Cerebellar nuclear complex (tissue), 1 donor: Measurements from ENCODE around the gene TEX29.

Experiments
- DNase-seq, 2 experiments: peaks; one replicate each; lab custom pipeline; 2025; lab: John Stamatoyannopoulos, UW

The TEX29 gene

DNA sequence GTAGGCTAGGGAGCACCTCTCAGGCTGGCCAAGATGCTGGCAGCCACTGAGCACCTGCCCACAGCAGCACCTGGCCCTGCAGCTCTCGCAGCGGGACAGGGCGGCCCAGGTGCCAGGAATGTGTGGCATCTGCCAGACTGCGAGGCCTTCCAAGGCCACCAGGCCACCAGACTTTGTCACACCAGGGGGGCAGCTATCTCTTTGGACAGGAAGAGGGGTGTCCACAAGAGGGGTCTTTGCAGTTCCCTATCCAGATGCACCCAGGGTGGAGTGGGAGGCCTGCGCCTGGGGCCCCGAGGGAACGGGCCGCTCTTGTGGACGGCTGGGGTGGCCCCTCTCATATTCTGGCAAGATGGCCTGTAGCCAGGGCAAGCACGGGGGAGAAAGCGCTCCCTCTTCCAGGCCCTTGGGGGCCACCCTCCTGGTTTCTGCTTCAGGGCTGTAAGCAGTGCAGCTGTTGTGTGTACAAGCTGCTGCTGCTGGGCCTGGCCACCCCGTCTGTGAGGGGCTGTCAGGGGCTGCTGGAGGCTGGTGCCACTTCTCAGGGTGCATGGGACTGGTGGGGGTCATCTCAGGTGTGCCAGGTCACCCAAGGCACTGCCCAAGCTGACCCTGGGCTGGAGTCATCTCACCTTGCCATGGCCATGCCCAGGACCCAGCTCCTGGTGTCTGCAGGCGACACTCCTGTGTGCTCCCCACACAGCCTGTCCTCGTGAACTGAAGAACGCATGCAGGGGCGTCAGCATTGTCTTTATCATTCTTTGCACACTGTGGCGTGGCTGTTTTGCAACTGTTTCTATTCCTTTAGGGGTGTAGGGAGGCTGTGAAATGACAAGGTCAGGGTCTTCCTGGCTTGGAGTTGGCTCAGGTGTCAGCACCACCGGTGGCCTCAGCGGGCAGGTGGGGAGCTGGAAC lies 1.8 kb downstream of the TEX29 start:
- no peak for DNase-seq

DNA sequence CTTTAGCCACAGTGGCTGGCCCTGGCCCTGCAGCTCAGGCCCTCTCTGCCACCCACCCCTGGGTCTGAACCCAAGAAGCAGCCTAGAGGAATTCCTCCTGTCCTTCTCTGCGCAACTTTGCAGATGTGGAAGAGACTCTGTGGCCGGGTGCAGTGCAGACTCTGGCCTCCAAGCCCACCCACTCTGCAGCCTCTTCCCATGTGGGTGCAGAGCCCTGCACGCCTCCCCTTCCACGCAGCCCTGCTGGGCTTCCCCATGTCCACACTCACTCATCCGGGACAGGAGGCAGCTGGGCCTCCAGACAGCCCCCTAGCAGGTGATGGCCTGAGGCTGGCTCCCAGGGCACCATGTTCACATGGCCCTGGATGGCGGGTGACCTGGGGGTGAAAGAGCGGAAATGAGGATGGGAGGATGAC lies 2.5 kb downstream of the TEX29 start:
- no peak for DNase-seq

DNA sequence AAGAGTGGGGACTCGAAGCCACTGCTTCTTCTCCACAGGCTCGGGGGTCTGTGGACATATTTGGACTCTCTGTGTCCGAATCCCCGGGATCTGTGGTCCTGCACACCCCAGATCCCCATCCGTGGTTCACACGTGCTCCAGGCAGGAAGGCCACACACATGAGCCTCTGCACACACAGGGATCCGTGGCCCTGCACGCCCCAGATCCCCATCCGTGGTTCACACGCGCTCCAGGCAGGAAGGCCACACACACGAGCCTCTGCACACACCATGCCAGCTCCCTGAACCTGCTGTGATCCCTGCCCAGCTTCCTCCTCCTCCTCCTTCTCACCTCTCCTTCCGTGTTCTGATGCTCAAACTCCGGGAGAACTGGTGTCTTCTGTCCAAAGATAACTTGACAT lies 3.1 kb downstream of the TEX29 start:
- no peak for DNase-seq

DNA sequence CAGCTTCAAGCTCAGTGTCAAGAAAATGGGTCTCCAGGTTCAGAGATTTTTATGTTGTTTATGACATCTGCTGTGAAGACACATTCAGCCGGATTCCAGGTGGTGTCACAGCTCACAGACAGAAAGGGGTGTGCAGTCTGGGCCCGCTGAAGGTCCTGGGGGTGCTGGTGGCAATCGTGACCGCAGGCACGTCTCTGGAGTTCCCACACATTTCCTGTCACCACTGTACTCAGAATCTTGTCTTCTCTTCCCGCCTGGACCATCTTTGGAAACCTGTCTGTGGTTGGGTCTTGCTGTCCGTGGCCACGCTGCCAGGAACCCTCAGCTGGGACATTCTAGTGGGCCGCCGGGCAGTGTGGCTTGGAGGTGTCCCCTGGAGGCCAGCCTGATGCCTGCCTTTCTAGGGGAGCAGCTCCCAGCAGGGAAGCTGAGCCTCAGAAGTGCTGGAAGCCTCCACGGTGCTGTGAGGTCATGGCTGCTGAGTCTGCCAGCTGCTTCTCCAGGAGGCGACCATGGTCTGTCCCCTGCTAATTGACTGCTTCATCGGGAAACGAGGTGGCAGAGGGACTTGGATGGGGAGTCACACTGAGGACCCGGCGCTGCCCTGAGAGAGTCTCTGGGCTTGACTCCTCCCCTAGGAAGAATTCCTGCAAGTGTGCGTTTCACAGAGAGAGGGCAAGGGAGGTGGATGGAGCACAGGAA lies 3.7 kb downstream of the TEX29 start:
- no peak for DNase-seq

DNA sequence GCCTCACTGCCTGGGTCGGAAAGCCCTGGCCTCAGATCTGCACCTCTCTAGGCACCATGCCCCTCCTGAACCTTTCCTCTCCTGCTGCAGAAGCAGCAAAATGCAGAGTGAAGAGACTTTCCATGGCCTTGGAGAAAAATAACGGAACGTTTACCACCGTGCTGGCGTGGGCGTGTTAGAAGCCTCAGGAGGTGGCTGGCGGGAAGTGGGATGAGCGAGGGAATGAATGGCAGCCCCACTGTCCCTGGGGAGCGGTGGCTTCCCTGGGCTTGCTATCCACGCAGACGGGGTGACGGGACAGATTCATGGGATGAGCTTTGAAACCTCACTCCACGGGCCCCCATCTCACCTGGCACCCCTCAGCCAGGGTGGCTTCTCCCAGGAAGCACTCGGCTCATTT lies 4.3 kb downstream of the TEX29 start:
- DNase-seq: no peak

DNA sequence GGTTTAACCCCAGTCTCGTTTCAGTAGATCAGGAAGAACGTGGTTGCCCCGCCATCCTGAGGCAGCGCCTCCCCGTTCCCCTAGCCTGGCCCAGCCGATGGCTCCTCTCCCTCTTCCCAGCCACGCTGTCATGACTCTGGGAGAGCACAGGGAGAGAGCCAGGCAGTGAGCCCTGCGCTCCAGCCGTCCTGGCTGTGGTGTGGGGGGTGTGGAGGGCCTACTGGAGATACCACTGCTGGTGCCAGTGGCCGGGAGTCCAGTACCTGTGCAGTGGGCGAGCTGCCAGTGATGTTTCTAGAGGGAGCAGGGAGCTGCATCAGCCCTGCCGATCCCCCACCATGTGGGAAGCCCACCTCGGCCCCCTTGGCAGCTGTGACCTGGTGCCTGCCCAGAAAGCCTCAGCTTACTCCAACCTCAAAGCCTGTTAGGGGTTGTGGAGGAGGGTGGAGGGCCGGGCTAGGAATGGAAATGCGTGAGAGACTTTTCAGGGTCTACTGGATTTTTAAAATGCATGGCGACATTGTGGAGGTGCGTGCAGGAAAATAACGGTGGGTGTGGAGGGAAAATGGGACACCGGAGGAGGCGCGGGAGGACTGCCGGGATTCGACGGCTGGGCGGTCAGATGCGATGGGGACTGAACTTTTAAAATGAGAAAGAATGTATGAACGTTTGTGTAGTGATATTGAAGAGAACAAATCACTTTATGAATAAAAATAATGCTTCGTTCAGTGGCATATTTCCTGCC lies 4.9 kb downstream of the TEX29 start:
- no peak for DNase-seq

DNA sequence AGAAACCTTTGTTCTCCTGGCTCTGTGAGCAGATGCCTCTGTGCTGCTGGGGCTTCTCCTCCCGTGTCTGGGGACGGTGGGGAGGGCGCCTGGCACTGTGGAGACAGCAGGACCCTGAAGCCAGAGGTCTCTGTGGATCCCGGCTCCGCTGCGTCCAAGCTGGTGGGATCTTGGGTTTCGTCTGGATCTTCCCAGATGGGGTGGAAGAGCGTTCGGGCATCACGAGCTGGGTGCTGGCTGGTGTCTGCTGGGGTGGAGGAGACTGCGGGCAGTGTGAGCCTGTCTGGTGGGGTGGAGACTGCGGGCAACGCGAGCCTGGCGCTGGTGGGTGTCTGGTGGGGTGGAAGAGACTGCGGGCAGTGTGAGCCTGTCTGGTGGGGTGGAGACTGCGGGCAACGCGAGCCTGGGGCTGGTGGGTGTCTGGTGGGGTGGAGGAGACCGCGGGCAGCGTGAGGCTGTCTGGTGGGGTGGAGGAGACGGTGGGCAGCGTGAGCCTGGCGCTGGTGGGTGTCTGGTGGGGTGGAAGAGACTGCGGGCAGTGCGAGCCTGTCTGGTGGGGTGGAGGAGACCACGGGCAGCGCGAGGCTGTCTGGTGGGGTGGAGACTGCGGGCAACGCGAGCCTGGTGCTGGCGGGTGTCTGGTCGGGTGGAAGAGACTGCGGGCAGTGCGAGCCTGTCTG lies 5.6 kb downstream of the TEX29 start:
- no peak for DNase-seq

DNA sequence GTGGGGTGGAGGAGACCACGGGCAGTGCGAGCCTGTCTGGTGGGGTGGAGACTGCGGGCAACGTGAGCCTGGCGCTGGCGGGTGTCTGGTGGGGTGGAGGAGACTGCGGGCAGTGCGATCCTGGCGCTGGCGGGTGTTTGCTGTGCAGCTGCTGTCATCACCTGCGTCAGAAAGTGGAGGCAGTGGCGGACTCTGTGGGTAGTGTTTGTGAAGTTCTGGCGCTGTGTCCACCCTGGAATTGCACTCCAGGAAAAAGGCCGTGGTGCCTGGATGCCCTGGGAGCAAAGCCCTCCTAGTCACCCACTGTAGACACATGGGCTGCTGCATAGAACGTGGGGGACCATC lies 6.2 kb downstream of the TEX29 start:
- no peak for DNase-seq

DNA sequence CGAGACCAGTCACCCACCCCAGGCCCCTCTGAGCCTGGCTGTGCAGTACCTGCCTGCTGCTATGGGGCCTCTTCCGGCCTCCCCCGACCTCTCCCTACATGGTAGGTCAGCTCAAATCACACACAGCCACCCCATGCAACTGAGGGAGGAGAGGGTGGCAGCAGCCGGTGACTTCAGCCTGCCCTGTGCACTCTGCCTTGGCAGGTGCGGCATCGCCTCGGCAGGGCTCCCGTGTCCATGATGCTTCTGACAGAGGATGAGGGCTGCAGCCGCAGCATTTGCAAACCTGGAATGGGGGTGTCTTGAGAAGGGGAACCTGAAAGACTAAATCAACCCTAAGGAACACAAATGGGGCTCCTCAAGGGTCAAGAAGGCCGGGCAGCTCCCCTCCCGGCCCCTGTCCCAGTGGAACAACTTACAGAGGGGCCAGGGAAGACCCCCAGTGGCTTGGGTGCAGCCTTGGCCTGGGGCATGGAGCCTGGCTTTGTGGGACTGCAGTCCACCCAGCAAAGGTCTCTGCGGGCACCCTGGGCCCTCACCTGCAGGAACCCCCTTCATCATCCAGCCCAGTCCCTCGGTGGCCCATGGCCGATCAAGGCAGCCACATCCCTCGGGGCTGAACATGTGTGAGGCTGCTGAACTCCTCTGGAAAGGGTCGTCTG lies 6.7 kb downstream of the TEX29 start:
- DNase-seq: no peak

DNA sequence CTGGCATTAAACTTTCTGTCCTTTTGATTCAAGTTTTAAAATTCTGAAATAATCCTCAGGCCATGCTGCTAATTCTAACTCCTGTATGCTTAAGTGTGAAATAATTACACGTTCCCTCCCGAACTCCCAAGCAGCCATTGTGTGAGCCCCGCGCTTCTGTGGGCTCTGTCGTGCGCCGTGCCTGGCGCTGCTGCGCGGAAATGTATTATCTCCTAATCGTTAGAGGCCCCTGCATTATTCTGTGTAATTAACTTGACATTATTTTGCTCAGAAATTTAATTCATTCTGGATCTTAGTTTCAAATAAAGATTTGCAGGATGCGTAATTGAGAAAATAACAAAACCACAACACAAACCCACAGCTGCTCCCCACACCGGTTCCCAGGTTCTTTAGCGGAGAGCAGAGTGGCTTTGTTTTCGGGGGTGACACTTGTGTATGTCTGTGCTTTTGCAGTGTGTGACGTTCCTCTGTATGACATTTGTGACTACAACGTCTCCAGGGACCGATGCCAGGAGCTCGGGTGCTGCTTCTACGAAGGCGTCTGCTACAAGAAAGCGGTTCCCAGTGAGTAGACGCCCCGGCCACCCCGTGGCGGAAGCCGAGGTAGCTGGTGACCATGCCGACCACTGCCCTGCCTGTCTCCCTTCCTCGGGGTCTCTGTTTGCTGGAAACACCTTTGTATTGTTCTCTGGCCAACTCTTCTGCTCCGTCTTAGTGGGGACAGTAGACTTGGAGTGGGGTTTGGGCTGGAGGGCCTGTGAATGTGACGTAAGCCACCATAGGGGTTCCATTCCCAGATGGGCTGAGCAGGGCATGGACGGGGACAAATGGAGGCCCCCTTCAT lies 7.5 kb downstream of the TEX29 start:
- DNase-seq: no peak

DNA sequence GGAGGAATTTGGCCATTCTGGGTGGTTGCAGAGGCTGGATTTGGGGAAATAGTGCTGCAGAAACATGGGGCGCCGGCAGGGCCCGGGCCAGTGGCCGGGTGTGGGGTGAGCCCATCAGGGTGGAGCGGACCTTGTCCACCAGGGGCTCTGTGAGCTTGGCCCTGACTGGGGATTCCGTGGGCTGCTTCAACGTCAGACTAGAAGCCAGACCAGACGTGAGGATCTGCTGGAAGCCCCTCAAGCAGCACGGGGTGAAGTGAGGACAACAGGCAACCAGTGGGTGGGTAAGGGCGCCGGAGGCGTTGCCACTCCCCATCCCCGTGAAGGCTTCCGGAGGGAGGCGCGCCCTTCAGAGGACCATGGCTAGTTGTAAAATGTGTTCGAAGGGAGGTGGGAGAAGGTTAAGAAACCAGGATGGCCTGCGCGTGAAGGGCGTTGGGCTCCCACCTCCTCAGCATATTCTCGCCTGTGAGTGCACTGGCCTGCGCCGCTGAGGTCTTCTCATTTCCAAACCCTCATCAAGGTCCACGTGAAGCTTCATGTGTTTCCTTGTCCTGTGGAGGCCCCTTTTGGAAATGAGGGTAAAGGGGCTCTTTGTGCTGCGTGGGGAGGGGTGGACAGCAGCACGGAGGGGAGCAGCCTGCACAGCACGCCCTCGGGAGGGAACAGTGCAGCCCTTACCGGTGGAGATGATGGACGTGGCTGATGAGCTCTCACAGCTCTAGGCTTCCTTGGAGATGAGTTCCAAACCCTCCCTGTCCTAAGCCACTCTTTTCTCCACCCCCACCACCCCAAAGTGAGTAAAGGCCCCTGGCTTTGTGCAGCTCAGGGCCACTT lies 8.3 kb downstream of the TEX29 start:
- no peak for DNase-seq

DNA sequence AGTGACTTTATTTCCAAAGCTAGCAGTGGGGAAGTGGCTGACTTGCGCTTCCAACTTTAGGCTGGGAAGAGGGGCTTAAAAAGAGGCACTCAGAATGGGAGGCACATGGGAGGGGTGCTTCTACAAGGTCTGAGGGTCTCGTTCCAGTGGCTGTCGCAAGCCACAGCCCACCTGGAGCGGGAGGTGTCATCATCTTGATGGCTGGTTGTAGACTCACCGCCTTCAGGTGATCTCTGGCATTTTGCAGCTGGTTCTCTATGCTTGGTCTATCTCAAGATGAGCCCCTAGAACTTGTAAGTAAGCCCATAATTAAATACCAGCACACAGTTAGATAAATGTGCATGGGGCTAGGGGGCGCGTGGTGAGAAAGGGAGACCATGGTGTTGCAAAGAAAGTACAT lies 9.2 kb downstream of the TEX29 start:
- no peak for DNase-seq

DNA sequence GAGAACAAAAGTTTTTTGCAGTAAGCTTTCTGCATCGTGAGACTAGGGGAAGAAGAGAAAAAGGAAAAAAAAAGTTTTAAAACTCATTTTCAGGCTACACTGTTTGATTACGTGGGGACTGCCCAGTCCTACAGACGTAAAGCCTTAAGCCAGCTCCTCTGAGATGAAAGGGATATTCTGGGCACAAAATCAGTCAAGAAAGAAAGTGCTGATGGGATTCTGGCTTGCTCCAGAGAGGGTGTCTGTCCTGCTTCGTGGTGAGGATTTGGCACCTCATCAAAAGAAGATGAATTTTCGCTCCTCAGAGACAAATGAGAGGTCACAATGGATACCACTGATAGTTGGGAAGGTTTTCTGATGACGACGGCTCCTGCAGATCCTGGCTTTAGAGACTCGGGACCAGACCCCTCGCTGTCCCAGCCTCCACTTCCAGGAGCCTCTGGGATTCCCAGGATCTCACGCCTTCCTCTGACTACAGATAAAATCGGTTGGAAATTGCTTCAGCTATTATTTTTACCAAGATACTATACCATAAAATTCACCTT lies 9.7 kb downstream of the TEX29 start:
- DNase-seq: no peak

DNA sequence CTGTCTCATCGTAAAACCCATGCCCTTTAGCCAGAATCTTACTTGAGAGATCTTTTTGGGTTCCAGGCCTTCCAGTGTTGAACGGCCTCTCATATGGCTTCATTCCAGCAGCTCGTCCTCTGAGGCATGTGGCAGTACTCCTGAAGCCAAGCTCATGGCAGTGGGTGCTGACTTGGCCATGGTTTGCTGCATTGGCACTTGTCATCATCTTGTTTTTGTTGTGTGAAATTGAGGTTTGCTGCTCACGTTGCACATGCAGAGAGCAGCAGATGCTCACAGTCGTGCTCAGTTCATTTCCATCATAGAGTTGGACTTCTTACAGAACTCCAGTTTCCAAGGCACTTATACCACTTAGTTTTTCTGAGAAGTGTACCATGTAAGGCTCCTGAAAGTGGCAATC lies 14.9 kb downstream of the TEX29 start:
- DNase-seq: no peak

DNA sequence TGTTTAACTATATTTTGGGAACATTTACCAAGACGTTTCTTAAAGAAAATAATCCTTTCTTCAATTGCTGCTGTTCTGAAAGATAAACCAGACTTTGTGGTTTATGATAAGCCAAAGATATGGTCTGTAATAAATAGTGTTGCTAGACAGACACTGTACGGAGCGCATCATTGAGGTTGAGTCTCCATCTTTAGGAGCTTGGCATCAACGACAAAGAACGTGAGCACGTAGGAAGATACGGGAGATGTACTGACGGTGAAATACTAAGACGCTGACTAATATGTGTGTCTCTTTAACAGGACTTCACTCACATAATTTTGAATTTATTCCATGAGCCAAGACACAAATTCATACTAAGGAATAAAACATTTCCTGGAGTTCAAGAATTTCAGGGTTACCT lies 16.2 kb downstream of the TEX29 start:
- DNase-seq: no peak

DNA sequence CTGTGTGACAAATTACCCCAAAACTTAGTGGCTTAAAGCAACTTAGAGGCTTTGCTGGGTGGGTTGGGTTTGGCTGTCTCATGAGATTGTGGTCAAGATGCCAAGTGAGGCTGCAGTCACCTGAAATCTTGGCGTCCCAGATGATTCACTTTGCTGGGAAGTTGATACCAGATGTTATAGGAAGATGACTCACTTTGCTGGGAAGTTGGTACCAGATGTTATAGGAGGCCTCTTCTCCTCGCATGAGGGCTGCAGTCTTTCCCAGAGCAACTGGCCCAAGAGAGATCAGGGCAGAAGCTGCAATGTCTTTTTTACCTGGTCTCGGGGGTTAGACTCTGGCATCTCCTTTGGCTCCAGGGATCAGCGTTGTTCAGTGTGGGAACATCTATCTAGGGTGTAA lies 16.8 kb downstream of the TEX29 start:
- DNase-seq: no peak

DNA sequence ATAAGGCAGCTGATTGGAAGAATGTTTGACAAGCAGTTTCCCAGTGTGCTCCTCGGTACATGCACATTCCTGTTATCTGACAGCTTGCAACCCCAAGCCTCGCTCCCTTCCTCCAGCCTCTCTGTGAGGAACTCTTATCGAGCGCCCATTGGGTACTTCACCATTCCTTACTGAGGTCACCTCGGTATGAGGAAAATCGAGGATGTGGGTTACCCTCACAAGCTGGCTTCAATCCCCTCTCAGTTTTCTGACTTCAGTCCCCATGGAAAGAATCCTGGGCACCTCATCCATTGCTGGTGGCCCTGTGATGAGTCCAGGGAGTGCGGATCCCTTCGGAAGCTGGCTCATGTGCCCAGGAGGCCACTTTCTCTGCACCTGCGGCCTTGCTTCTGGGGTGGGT lies 17.3 kb downstream of the TEX29 start:
- no peak for DNase-seq

DNA sequence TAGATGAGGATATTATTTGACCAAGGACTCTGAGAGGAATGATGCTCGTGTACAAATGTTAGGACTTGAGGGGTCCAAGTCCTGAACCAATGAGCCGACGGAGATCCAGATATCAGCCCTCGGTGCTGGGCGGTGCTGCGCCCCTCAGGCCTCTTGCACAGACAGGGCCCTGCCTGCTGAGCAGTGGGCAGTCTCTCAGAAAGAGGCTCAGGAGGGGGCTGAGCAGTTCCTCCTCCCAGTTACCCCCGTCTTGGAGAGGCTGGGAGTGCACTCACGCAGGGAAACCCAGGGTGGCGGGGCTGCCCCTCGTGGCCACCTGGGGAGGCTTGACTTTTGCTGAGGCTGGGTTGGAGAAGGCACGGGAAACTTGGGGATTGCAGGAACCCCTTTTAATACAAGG lies 18.4 kb downstream of the TEX29 start:
- no peak for DNase-seq

DNA sequence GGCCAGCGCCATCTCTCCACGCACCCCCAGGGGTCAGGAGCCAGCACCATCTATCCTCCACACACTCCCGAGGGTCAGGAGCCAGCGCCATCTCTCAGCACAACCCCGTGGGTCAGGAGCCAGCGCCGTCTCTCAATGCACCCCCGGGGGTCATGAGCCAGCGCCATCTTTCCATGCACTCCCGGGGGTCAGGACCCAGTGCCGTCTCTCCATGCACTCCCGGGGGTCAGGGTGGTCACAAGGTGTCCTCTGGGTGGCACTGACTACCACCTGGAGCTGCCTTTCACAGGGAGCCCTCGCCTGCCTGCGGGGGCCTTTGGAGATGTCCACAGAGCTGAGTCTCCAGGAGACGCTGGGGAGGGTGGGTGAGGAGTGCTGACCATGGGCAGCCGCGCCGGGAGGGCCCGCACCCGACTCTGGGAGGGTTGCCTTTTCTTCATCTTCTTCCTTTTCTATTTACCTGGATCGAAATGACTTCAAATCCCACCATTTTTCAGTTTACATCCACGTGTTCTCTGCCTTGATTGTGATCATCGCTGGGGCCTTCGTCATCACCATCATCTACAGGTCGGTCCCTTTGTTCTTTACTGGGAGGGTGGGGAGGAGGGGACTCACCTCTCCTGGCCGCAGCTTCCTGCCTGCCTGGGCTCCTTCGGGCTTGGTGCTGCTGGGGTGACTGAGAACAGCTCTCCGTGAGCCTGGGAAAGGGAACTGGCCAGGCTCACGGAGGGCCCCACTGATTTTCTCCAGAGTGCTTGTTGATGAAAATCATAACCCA lies 19.1 kb downstream of the TEX29 start:
- DNase-seq: no peak
